AG10803 (cell line): Measurements from ENCODE around the gene LKAAEAR1.

Experiments
- DNase-seq: peaks from one replicate; pipeline ENCODE4 v3.0.0; 2010; ENCODE audit warnings: low read depth
- H3K4me3 ChIP-seq: 2 replicates; pipeline ENCODE4 v1.5.1; 2011; ENCODE audit warnings: mild to moderate bottlenecking, low read length, control low read depth
- TF ChIP-seq, protein P1 (sequence below): conservative IDR thresholded peaks from 2 replicates; pipeline ENCODE4 v1.5.1; 2011; ENCODE audit warnings: mild to moderate bottlenecking, low read length, control low read depth, inconsistent platforms

The LKAAEAR1 gene

DNA sequence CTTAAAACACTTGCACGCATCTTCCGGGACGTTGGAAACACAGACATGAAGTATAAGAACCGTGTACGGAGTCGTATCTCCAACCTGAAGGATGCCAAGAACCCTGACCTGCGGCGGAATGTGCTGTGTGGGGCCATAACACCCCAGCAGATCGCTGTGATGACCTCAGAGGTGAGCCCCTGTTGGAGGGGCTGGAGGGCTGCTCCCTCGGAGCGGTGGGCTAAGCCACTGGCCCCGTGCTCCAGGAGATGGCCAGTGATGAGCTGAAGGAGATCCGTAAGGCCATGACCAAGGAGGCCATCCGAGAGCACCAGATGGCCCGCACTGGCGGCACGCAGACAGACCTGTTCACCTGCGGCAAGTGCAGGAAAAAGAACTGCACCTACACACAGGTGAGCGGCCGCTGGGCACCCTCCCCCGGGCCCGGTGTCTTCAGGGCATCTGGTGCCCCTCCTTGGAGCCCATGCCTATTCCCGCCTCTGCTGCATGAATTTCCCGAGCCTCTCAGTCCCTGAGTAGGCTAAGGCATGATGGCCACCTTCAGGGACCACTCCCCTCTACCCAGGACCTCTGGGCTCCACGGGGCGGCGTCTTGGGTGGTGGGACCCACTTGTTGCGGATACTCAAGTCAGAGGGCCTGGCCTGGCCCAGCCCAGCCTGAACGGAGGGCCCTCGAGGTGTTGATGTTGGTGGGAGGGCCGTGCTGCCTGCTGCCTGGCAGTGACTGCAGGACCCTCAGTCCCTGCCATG, 13.8 kb downstream of the LKAAEAR1 start:
- no peak for DNase-seq
- TF ChIP-seq, protein P1, sequence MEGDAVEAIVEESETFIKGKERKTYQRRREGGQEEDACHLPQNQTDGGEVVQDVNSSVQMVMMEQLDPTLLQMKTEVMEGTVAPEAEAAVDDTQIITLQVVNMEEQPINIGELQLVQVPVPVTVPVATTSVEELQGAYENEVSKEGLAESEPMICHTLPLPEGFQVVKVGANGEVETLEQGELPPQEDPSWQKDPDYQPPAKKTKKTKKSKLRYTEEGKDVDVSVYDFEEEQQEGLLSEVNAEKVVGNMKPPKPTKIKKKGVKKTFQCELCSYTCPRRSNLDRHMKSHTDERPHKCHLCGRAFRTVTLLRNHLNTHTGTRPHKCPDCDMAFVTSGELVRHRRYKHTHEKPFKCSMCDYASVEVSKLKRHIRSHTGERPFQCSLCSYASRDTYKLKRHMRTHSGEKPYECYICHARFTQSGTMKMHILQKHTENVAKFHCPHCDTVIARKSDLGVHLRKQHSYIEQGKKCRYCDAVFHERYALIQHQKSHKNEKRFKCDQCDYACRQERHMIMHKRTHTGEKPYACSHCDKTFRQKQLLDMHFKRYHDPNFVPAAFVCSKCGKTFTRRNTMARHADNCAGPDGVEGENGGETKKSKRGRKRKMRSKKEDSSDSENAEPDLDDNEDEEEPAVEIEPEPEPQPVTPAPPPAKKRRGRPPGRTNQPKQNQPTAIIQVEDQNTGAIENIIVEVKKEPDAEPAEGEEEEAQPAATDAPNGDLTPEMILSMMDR = no peak
- H3K4me3 ChIP-seq = no peak overlapping the region

DNA sequence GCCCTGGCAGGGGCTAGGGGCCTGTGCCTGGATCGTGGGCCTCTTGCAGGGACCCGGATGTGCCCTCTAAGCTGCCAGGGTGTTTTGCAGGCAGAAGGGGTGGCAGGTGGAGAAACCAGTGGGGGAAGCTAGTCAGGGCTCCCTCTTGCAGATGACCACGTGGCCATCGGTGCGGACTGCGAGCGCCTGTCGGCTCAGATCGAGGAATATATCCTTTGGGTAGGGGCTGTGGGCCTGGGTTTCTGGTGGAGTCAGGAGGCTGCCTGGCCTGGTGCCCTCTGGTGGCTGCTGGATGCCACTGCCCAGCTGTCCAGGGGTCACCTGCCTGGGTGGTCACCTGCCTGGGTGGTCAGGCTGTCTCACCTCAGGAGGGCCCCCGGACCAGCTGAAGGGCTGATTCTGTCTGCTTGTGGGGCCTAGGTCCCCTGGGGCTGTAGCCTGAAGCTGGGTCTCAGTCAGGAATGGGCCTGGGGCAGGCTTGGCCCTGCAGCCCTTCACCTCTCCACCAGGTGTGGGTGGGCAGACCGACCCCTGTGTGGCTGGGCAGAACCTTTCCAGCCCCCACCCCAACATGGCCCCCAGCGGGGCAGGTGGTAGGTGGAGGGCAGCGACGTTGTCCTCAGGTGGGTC, 14.5 kb downstream of the LKAAEAR1 start:
- TF ChIP-seq, protein P1 = peak; percentile 63
- DNase-seq = no peak
- no peak overlapping the region for H3K4me3 ChIP-seq

DNA sequence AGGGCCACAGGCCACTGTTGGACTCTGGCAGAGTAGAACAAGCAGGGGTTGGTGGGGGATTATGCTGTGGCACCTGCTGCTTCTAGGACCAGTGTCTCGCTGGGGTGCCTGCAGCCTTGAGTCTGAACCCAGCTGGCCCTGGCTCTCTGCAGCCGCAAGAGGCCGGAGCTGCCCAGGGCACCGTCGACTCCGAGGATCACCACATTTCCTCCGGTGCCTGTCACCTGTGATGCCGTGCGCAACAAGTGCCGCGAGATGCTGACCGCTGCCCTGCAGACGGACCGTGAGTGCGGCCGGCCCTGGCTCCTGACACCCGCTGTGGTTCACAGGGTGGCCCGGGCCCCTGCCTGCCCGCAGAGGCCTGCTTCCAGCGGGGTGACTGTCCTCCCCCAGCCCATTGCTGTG, 15.0 kb downstream of the LKAAEAR1 start:
- no peak for DNase-seq
- TF ChIP-seq, protein P1 = no peak
- no peak overlapping the region for H3K4me3 ChIP-seq

DNA sequence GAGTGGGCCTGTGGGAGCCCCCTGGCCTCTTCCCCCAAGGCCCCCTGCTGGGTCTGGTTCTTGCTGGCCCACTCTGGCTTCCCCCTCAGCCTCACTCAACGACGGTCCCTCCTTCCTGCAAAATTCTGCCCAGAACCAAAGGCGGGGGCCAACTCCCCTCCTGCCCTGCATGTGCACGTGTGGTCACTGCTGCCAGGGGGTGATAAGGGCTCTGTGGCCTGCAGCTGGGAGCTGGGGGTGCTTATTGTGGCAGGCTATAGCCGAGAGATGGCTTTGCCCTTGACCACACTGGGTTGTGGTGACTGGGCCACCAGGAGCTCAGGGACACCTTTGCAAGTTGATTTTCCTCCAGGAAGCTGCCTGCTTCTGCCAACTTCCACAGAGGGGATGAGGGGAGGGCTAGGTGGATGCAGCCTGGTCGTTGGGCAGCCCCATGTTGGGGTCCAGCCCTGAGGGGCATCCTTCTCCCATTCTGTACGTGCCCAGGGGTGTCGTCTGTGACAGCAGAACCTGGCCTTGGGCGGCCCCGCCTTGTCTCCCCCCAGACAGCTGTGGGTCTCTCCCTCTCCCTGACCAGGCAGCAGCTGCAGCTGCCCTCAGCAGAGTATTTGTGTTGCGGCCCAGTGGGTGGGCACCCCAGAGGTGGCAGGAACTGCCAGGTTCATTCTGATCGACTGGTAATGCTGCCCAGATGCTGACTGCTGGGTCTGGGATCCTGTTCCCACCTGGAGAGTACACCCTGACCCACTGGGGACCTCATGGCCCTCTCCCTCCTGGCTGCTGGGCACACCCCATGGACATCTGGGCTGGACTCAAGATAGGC, 15.6 kb downstream of the LKAAEAR1 start:
- TF ChIP-seq, protein P1 = no peak
- no peak for DNase-seq
- H3K4me3 ChIP-seq = no peak overlapping the region

DNA sequence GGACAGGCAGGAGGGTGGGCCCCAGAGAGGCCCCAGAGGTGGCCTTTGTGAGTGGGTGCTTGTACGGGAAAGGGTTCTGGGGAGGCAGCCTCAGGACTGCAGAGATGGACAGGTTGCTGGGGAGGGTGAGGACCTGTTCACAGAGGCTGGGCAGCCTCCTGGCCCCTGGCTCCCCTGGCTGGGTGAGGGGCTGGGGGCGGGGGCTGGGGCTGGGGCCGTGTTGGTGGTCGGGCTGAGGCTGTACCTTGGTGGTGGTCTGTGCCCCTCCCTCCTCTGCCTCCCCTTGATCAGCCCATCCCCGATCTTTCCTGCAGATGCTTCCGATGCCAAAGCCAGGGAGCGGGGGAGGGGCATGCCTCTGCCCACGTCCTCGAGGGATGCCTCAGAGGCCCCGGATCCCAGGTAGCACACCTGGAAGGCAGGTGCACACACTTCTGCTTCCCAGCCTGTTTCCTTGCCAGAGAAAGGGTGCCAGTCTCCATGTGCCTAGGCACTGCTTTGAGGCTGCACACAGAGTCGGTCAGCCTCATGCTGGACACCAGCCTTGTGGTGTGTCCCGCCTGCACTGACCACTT, 16.4 kb downstream of the LKAAEAR1 start:
- no peak for DNase-seq
- TF ChIP-seq, protein P1 = no peak
- no peak overlapping the region for H3K4me3 ChIP-seq

DNA sequence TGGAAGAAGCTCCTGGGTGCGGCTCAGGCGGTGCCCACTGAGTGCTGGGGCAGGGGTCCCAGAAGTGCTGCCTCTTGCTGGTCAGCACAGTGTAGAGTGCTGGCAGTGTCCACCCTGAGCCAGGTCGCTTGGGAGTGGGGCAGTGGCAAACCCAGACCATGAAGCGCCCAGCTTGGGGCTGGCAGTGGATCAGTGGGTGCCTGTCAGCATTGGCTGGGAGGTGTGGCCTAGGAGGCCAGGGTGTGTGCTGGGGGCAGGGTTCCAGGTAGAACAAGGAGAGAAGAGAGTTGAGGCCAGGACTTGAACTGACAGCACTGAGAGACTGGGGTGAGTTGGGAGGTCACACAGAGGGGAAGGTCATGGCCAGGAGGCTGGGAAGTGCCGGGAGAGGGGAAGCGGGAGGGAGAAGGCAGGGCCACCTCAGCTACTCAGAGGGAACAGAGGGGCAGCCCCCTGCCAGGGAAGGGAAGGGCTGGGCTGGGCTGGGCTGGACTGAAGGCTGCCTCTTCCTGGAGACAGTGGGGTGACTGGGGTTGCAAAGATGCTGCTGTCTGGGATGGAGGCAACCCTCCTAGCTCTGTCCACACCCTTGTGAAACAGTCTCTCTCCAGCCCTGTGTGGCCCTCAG, 17.1 kb downstream of the LKAAEAR1 start:
- no peak overlapping the region for H3K4me3 ChIP-seq
- DNase-seq = no peak
- TF ChIP-seq, protein P1 = no peak
